Type B pancreatic cell (in vitro differentiated cells): Measurements from ENCODE around the gene NUMA1. TPM values are rescaled to one million over a fixed set of nuclear protein-coding genes. Genes with fewer than 3 reads are reported as not detected.
A peak's percentile ranks its signal among the peaks of the same experiment; 100 is the strongest.

Source experiments
- DNase-seq: peaks from one replicate; pipeline ENCODE4 v3.0.0; 2021; ENCODE audit warnings: mixed read lengths; ENCODE audit not compliant: unreplicated experiment; ENCODE audit errors: extremely low spot score
- H3K27ac Mint-ChIP-seq: 2 replicates; pipeline ENCODE4 v1.8.0; 2021; ENCODE audit warnings: mild to moderate bottlenecking, mixed read lengths
- H3K27me3 Mint-ChIP-seq: 2 replicates; pipeline ENCODE4 v1.8.0; 2021; ENCODE audit warnings: mixed read lengths
- H3K36me3 Mint-ChIP-seq: 2 replicates; pipeline ENCODE4 v1.8.0; 2021; ENCODE audit warnings: mixed read lengths
- H3K4me1 Mint-ChIP-seq: one replicate; pipeline ENCODE4 v1.8.0; 2021; ENCODE audit warnings: mixed read lengths; ENCODE audit not compliant: unreplicated experiment
- H3K4me3 Mint-ChIP-seq: 2 replicates; pipeline ENCODE4 v1.8.0; 2021; ENCODE audit warnings: mild to moderate bottlenecking, mixed read lengths
- H3K9me3 Mint-ChIP-seq: 2 replicates; pipeline ENCODE4 v1.8.0; 2021; ENCODE audit warnings: mixed read lengths
- CTCF ChIP-seq: fragments of 200-600 bp; sonication (generic); conservative IDR thresholded peaks from 2 replicates; pipeline ENCODE4 v1.5.0; 2021; ENCODE audit warnings: antibody characterized with exemption, mild to moderate bottlenecking
- total RNA-seq: library from RNA; stranded (reverse); gene quantifications from 2 replicates; pipeline ENCODE4 v1.2.1, GENCODE V29; 2021; ENCODE audit warnings: low replicate concordance

NUMA1 gene
- total RNA-seq, 1 donor from 2014 or later, result 225 TPM

- Mint-ChIP-seq H3K27me3 (no peaks in the 10 kb centered on the region), H3K4me1 (peaks cover 6% of the 10 kb centered on the region), H3K4me3 (no peak overlapping the region), H3K9me3 (no peaks in the 10 kb centered on the region), H3K27ac (no peak overlapping the region), H3K36me3 (peaks cover 14% of the 10 kb centered on the region)
- no peak for DNase-seq
- no peak for TF ChIP-seq CTCF
Measured at GRCh38 chr11:72061739-72062396, 18.5 kb downstream of the NUMA1 start.

- no peak for TF ChIP-seq CTCF
- Mint-ChIP-seq H3K27ac (no peak overlapping the region), H3K36me3 (peaks cover 9% of the 10 kb centered on the region), H3K4me3 (no peak overlapping the region), H3K27me3 (no peaks in the 10 kb centered on the region), H3K4me1 (no peaks in the 10 kb centered on the region), H3K9me3 (no peaks in the 10 kb centered on the region)
- no peak for DNase-seq
Measured at GRCh38 chr11:72058416-72059034, 21.8 kb downstream of the NUMA1 start.

GRCh38 chr11:72048766-72049460 lies 31.4 kb downstream of the NUMA1 start:
- peak overlapping the region; percentile 64 for H3K4me3 Mint-ChIP-seq
- peaks cover 5% of the 10 kb centered on the region for H3K36me3 Mint-ChIP-seq
- no peak for TF ChIP-seq CTCF
- H3K27me3 Mint-ChIP-seq, result no peaks in the 10 kb centered on the region
- peaks cover 36% of the 10 kb centered on the region for H3K4me1 Mint-ChIP-seq
- H3K9me3 Mint-ChIP-seq, result no peaks in the 10 kb centered on the region
- DNase-seq, result no peak
- H3K27ac Mint-ChIP-seq, result peak overlapping the region; percentile 90

GRCh38 chr11:72045849-72046248 lies 34.5 kb downstream of the NUMA1 start:
- H3K27me3 Mint-ChIP-seq, result no peaks in the 10 kb centered on the region
- H3K4me3 Mint-ChIP-seq, result no peak overlapping the region
- peak overlapping the region; percentile 26 for H3K27ac Mint-ChIP-seq
- peaks cover 51% of the 10 kb centered on the region for H3K4me1 Mint-ChIP-seq
- H3K36me3 Mint-ChIP-seq, result no peaks in the 10 kb centered on the region
- DNase-seq, result no peak
- TF ChIP-seq CTCF, result no peak
- H3K9me3 Mint-ChIP-seq, result no peaks in the 10 kb centered on the region

- H3K4me1 Mint-ChIP-seq, result peaks cover 31% of the 10 kb centered on the region
- TF ChIP-seq CTCF, result no peak
- no peak overlapping the region for H3K27ac Mint-ChIP-seq
- no peaks in the 10 kb centered on the region for H3K36me3 Mint-ChIP-seq
- no peak overlapping the region for H3K4me3 Mint-ChIP-seq
- no peaks in the 10 kb centered on the region for H3K27me3 Mint-ChIP-seq
- DNase-seq, result no peak
- H3K9me3 Mint-ChIP-seq, result no peaks in the 10 kb centered on the region
Measured at GRCh38 chr11:72042064-72042745, 38.1 kb downstream of the NUMA1 start.
